ENCODE results near the gene CAPN1.

DNA sequence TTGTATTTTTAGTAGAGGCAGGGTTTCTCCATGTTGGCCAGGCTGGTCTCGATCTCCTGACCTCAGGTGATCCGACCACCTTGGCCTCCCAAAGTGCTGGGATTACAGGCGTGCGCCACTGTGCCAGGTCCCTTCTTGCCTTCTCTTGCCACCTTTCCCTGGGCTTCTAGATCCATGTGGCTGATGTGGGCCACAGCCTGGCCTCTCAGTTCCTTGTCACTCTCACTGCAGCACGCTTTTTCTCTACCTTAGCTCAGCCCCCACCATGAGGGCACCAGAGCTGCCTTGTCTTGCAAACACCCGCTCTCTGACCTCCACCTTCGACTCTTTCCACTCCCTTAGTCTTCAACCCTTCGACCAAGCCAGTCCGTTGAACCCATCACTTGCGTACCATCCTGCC is 7.5 kb downstream of the CAPN1 start:
- TF ChIP-seq, protein P1, sequence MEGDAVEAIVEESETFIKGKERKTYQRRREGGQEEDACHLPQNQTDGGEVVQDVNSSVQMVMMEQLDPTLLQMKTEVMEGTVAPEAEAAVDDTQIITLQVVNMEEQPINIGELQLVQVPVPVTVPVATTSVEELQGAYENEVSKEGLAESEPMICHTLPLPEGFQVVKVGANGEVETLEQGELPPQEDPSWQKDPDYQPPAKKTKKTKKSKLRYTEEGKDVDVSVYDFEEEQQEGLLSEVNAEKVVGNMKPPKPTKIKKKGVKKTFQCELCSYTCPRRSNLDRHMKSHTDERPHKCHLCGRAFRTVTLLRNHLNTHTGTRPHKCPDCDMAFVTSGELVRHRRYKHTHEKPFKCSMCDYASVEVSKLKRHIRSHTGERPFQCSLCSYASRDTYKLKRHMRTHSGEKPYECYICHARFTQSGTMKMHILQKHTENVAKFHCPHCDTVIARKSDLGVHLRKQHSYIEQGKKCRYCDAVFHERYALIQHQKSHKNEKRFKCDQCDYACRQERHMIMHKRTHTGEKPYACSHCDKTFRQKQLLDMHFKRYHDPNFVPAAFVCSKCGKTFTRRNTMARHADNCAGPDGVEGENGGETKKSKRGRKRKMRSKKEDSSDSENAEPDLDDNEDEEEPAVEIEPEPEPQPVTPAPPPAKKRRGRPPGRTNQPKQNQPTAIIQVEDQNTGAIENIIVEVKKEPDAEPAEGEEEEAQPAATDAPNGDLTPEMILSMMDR (IDR thresholded peaks at IDR 0.05) = no peak
- TF ChIP-seq EP300 (IDR thresholded peaks at IDR 0.05; ENCODE audit: borderline replicate concordance in 1 of 2, low read depth in 1 of 2, low read length in 1 of 2) (no peak), USF2 (IDR thresholded peaks at IDR 0.05; ENCODE audit: borderline replicate concordance, low read depth, low read length) (no peak), JUND (IDR thresholded peaks at IDR 0.05) (no peak), TAF1 (IDR thresholded peaks at IDR 0.05; ENCODE audit: borderline replicate concordance, low read depth, low read length) (no peak), POLR2AphosphoS5 (IDR thresholded peaks at IDR 0.05; ENCODE audit: low read depth, low read length) (no peak), EZH2phosphoT487 (IDR thresholded peaks at IDR 0.05; ENCODE audit: borderline replicate concordance, low read depth) (no peak), USF1 (IDR thresholded peaks at IDR 0.05; ENCODE audit: borderline replicate concordance, low read depth) (no peak)
